Renal cortex interstitium (tissue), 11 donors: Measurements from ENCODE around the gene ZSCAN30. TPM values are rescaled to one million over a fixed set of nuclear protein-coding genes. Genes with fewer than 3 reads are reported as not detected.

Source experiments
- DNase-seq, 11 donors: peaks; one replicate each; pipeline ENCODE4 v3.0.0-alpha.2; 2013; ENCODE audit warnings: low read depth in 9 of 11, low spot score in 4 of 11; ENCODE audit errors: extremely low read depth in 1 of 11
- polyA plus RNA-seq, 3 donors: library from polyadenylated mRNA; unstranded; fragments of 120-200 nt; gene quantifications; one replicate each; pipeline ENCODE4 v1.2.1, GENCODE V29; 2013; ENCODE audit not compliant: insufficient read length in 3 of 3

The ZSCAN30 gene
- polyA plus RNA-seq, 3 donors: 36.3 to 56.6 (median 48.7) TPM

GRCh38 chr18:35289727-35290093, 319 bp downstream of the ZSCAN30 start:
- peak in 5 of 11 donors; percentile 18 to 38 (median 34) for DNase-seq

GRCh38 chr18:35289293-35289692, 736 bp downstream of the ZSCAN30 start:
- DNase-seq: peak in 1 of 11 donors; percentile 2

DNA sequence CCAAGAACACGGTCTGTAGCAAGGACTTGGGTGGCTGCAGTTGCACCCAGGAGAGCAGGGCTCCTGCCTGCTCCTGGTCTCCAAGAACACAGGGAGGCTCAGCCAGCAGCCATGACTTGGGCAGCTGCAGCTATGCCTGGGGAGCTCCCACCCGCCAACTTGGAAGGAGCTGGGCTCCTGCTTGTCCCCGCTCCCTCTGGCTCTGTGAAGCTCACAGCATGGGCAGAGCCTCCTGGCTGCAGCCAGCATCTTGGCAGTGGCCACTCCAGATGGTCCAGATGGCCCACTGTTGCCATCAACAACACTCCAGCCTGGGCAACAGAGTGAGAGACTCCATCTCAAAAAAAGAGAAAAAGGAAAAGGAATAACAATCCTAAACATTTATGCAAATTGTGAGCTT, 5.2 kb downstream of the ZSCAN30 start:
- DNase-seq: no peak

GRCh38 chr18:35283923-35284794, 5.9 kb downstream of the ZSCAN30 start:
- DNase-seq: no peak

- no peak for DNase-seq
These were observed 7.7 kb downstream of the ZSCAN30 start for GRCh38 chr18:35282353-35282752.

DNA sequence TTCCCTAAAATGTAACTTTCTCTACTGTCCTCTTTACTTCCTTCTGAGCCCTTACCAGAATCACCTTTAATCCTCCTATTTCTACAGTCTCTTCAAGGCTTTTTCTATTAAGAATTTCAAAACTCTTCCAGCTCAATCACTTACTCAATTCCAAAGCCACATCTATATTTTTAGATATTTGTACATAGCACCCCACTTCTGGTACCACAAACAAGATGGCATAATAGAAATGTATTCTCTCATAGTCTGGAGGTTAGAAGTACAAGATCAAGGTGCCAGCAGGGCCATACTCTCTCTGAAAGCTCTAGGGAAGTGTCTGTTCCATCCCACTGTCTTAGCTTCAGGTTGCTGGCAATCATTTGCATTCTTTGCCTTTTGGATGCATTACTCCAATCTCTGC, 11.1 kb downstream of the ZSCAN30 start:
- no peak for DNase-seq

DNA sequence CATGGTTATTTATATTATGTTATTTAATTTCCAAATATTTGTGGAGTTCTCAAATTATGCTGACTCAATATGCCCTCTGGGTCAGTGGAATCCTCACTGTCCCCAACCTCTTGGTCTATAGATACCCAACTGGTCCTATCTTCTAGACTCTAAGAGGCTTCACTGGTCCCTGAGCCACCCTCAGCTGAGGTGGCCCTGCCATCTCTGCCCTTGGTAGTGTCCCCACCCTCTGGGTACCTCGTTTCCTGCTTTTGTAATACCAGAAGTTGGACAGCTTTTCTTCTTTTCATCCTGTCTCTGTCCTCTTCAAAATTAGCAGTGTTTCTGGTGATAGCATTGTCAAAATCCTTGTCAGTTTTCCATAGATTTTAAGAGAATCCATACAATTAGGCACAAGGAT, 11.9 kb downstream of the ZSCAN30 start:
- no peak for DNase-seq

- DNase-seq: no peak
These were observed 12.4 kb downstream of the ZSCAN30 start for GRCh38 chr18:35277633-35278032.

DNA sequence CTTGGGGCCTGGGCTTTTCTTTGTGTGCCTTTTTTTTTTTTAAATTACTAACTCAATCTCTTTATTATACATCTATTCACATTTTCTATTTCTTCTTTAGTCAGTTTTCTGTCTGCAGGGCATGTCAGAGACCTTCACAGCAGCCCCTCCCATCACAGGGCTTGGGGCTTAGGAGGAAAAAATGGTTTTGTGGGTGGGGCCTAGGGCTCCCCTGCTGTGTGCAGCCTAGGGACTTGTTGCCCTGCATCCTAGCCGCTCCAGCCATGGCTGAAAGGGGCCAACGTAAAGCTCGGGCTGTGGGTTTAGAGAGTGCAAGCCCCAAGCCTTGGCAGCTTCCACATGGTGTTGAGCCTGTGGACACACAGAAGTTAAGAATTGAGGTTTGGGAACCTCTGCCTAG, 13.8 kb downstream of the ZSCAN30 start:
- DNase-seq: no peak

- DNase-seq: no peak
These were observed 18.4 kb downstream of the ZSCAN30 start for GRCh38 chr18:35271656-35272055.

DNA sequence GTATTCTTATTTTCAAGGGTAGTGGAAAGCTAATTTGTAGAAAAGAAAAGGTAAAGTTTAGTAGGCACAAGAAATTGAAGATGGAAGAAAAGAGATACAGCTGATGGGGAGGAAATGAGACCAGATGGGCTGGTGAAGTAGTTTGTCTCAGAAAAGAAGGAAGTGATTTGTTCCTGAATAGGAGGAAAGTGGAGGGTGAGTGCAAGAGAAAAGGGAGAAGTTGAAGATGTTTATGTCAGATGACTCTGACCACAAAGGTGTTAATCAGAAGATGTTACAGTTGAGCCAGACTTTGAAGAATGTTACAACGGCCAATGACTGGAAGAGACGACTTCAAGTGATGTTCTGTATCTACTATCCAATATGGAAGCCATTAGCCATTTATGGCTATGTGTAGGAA, 21.2 kb downstream of the ZSCAN30 start:
- DNase-seq: no peak

GRCh38 chr18:35267809-35268208, 22.2 kb downstream of the ZSCAN30 start:
- peak in 4 of 11 donors; percentile 2 to 15 (median 8) for DNase-seq

DNA sequence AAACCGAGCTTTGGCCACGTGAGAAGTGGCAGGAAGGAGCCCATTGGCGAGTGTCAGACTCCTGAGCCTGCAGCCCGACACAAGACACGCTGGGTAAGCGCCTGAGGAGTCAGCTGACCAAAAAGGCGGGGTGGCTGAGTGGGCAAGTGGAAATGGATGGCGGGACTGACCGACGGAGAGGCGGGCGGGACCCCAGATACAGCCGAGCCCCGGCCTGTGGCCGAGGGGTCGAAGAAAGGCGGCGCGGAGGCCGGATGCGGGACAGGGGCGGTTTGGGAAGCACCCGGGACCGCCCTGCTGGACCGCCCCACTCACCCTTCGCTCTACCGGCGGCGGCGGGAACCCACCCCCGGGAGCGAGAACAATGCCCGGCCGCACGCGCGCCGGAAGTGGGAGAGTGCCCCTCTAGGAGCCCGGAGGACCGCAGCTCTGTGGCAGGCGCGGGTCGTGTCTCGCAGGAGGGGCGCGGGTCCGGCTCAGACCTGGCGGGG, 22.8 kb downstream of the ZSCAN30 start:
- peak; percentile 57 to 85 (median 74) for DNase-seq

DNA sequence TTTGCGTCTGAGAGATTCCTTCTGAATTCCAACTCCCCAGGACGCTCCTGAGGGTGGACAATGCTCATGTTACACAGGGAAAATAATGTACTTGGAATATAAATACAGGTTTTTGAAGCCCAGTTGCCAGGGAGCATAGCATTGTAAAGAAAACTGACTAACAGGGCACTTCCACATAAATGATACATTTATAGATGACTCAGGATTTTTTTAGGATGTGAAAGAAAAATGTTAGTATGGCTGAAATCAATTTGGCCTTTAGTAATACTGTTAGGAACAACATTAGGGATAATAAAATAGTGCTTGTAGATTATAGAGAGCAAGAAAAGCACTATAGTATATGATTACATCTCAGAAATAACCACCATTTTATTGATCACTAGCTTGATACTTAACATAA, 25.6 kb downstream of the ZSCAN30 start:
- DNase-seq: no peak

DNA sequence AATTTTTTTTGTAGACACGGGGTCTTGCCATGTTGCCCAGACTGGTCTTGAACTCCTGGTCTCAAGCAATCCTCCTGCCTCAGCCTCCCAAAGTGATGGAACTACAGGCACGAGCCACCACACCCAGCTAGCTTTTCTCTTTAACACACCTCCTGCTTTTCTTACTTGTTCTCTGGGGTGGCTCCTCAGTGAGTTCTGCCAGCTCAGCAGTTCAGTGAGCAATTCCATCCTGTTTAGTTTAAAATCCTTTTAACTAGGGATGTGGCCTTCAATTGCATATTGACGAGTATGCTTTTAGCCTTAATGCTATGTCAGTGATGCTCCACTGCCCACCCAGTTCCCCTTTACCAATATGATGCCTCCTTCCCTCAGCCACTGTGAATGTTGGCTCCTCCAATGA, 33.1 kb downstream of the ZSCAN30 start:
- DNase-seq: no peak

- no peak for DNase-seq
These were observed 36.3 kb downstream of the ZSCAN30 start for GRCh38 chr18:35253655-35254287.

DNA sequence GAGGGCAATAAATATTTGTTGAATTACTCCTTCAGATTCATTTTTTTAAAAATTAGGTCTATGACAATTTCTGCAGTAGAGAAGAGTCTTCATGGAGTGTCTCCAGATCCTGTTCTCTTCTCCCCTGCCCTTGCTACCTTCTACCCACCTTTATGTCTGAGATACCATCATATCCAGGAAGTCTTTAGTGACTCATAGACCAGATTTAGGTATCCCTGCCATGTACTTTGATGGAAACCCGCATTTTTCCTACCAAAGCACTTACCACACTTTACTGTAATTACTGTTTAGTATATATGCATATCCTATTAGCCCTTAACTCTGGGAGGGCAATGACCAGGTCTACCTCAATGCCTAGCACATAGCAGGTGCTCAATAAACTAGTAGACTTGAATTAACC, 37.6 kb downstream of the ZSCAN30 start:
- no peak for DNase-seq

- DNase-seq: no peak
These were observed 41.6 kb downstream of the ZSCAN30 start for GRCh38 chr18:35248429-35248828.

GRCh38 chr18:35247412-35248249, 42.4 kb downstream of the ZSCAN30 start:
- DNase-seq: no peak

- no peak for DNase-seq
These were observed 43.2 kb downstream of the ZSCAN30 start for GRCh38 chr18:35246831-35247230.
